Neural cell (in vitro differentiated cells): ENCODE results near the gene ARHGEF1. TPM values are rescaled to one million over a fixed set of nuclear protein-coding genes. Genes with fewer than 3 reads are reported as not detected.

Experiments used
- H2AFZ ChIP-seq: fragments of 200-600, 300-800 bp; sonication (generic), shearing (Covaris generic); 2 replicates; pipeline ENCODE4 v1.6.0; 2014; ENCODE audit warnings: low read depth, mild to moderate bottlenecking, antibody characterized with exemption, low read length, moderate library complexity
- H3F3A ChIP-seq: fragments of 200-600 bp; shearing (Covaris generic); 2 replicates; pipeline ENCODE4 v1.6.1; 2016; ENCODE audit warnings: mild to moderate bottlenecking, moderate library complexity, mixed read lengths, antibody characterized with exemption, low read length; ENCODE audit not compliant: insufficient read depth, poor library complexity, severe bottlenecking
- H3K27ac ChIP-seq: fragments of 200-600, 300-800 bp; sonication (generic), shearing (Covaris generic); 2 replicates; pipeline ENCODE4 v1.5.1; 2014; ENCODE audit warnings: mild to moderate bottlenecking, low read length, moderate library complexity
- H3K27me3 ChIP-seq: fragments of 300-800, 200-600 bp; sonication (generic), shearing (Covaris generic); 2 replicates; pipeline ENCODE4 v1.6.0; 2014; ENCODE audit warnings: mild to moderate bottlenecking, low read depth, low read length, moderate library complexity; ENCODE audit not compliant: insufficient read depth
- H3K36me3 ChIP-seq: fragments of 300-800, 200-600 bp; sonication (generic), shearing (Covaris generic); 2 replicates; pipeline ENCODE4 v1.5.1; 2014; ENCODE audit warnings: mild to moderate bottlenecking, antibody characterized with exemption, low read length, moderate library complexity; ENCODE audit not compliant: insufficient read depth
- H3K4me2 ChIP-seq: fragments of 300-800, 200-600 bp; sonication (generic), shearing (Covaris generic); 2 replicates; pipeline ENCODE4 v1.6.0; 2014; ENCODE audit warnings: mild to moderate bottlenecking, low read length
- H3K4me3 ChIP-seq: fragments of 300-800, 200-600 bp; sonication (generic), shearing (Covaris generic); 2 replicates; pipeline ENCODE4 v1.5.1; 2014; ENCODE audit warnings: mild to moderate bottlenecking, low read length, moderate library complexity
- H3K79me2 ChIP-seq: fragments of 200-600 bp; shearing (Covaris generic); replicated peaks from 2 replicates; pipeline ENCODE4 v1.6.0; 2014; ENCODE audit warnings: mild to moderate bottlenecking, low read length, moderate library complexity; ENCODE audit not compliant: insufficient read depth
- H3K9ac ChIP-seq: fragments of 300-800, 200-600 bp; sonication (generic), shearing (Covaris generic); 2 replicates; pipeline ENCODE4 v1.6.1; 2016; ENCODE audit warnings: mild to moderate bottlenecking, low read length, mixed read lengths
- H3K9me2 ChIP-seq: fragments of 200-600 bp; shearing (Covaris generic); 2 replicates; pipeline ENCODE4 v1.6.1; 2016; ENCODE audit warnings: mild to moderate bottlenecking, low read length, mixed read lengths; ENCODE audit not compliant: insufficient read depth
- H3K9me3 ChIP-seq: fragments of 200-600, 300-800 bp; sonication (generic), shearing (Covaris generic); 2 replicates; pipeline ENCODE4 v1.6.1; 2016; ENCODE audit warnings: mild to moderate bottlenecking, mixed run types, low read length, moderate library complexity, mixed read lengths
- H4K20me1 ChIP-seq: fragments of 200-600 bp; shearing (Covaris generic); 2 replicates; pipeline ENCODE4 v1.6.1; 2016; ENCODE audit warnings: mild to moderate bottlenecking, mixed run types; ENCODE audit not compliant: insufficient read depth
- EP300 ChIP-seq: fragments of 450-650 bp; conservative IDR thresholded peaks from 2 replicates; pipeline ENCODE4 v1.6.1; 2014; ENCODE audit warnings: antibody characterized with exemption, mild to moderate bottlenecking, moderate library complexity; ENCODE audit not compliant: poor library complexity, severe bottlenecking
- EZH2 ChIP-seq: fragments of 200-600, 300-800 bp; shearing (Covaris generic), sonication (generic); IDR thresholded peaks from 2 replicates; pipeline ENCODE4 v1.6.1; 2014; ENCODE audit warnings: antibody characterized with exemption, low read length, borderline replicate concordance, mild to moderate bottlenecking; ENCODE audit not compliant: insufficient read depth, poor library complexity, severe bottlenecking
- MXI1 ChIP-seq: fragments of 450-650 bp; conservative IDR thresholded peaks from 2 replicates; pipeline ENCODE4 v1.6.1; 2014; ENCODE audit warnings: antibody characterized with exemption, mild to moderate bottlenecking; ENCODE audit not compliant: poor library complexity, severe bottlenecking
- POLR2AphosphoS5 ChIP-seq: IDR thresholded peaks from 2 replicates; pipeline ENCODE4 v1.6.1; 2012
- RAD21 ChIP-seq: fragments of 450-650 bp; conservative IDR thresholded peaks from 2 replicates; pipeline ENCODE4 v1.6.1; 2014; ENCODE audit warnings: antibody characterized with exemption, mild to moderate bottlenecking, moderate library complexity
- SMC3 ChIP-seq: fragments of 450-650 bp; conservative IDR thresholded peaks from 2 replicates; pipeline ENCODE4 v1.6.1; 2014; ENCODE audit warnings: antibody characterized with exemption, mild to moderate bottlenecking, moderate library complexity; ENCODE audit not compliant: poor library complexity
- TAF1 ChIP-seq: IDR thresholded peaks from 2 replicates; pipeline ENCODE4 v1.6.1; 2012; ENCODE audit warnings: low read depth
- polyA plus RNA-seq: library from polyadenylated mRNA; depleted of rRNA; stranded (reverse); fragments of >200 nt; gene quantifications from 2 replicates; pipeline ENCODE4 v1.2.3, GENCODE V29; 2014
- TF ChIP-seq, protein P1 (sequence below): fragments of 450-650 bp; IDR thresholded peaks from 2 replicates; pipeline ENCODE4 v1.5.1; 2014; ENCODE audit warnings: antibody characterized with exemption, mild to moderate bottlenecking, moderate library complexity; ENCODE audit not compliant: poor library complexity, severe bottlenecking
- TF ChIP-seq, protein P2 (sequence below): IDR thresholded peaks from 2 replicates; pipeline ENCODE4 v1.6.1; 2012; ENCODE audit warnings: borderline replicate concordance

Gene ARHGEF1
- polyA plus RNA-seq, 1 donor from 2014 or later: 12.0 TPM

DNA sequence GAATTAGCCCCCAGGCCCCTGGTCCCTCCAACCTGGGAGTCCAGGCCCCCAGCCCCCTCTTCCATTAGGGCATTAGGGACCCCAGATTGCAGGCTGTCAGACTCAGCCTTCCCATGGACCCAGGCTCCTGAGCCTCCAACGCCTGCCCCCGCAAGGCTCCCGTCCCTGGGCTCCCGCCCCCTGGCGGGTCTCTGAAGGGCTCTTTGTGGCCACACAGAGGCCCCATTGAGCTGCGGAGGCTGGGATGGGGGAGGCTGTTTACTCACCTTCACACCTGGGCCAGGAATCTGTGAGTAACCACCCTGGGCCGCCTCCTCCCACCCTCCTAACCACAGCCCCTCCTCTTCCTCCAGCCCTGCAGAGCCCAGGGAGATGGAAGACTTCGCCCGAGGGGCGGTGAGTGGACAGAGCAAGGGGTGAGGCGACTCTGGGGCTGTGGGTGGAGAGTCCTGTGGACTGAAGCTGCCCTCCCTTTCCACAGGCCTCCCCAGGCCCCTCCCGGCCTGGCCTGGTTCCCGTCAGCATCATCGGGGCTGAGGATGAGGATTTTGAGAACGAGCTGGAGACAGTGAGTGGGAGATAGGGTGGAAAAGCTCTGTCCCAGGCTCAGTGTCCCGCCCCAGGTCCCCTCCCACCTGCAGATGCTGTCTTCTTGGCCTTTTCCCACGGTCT, 4.9 kb downstream of the ARHGEF1 start:
- TF ChIP-seq EZH2: no peak
- Histone ChIP-seq H2AFZ (no peak overlapping the region), H3K36me3 (no peaks in the 10 kb centered on the region), H3K4me3 (no peak overlapping the region), H3K27ac (no peak overlapping the region), H3F3A (no peaks in the 10 kb centered on the region), H3K4me2 (no peak overlapping the region), H3K9ac (no peak overlapping the region), H3K9me2 (no peaks in the 10 kb centered on the region), H3K27me3 (peaks cover 12% of the 10 kb centered on the region), H3K79me2 (no peaks in the 10 kb centered on the region), H4K20me1 (no peaks in the 10 kb centered on the region), H3K9me3 (no peaks in the 10 kb centered on the region)

DNA sequence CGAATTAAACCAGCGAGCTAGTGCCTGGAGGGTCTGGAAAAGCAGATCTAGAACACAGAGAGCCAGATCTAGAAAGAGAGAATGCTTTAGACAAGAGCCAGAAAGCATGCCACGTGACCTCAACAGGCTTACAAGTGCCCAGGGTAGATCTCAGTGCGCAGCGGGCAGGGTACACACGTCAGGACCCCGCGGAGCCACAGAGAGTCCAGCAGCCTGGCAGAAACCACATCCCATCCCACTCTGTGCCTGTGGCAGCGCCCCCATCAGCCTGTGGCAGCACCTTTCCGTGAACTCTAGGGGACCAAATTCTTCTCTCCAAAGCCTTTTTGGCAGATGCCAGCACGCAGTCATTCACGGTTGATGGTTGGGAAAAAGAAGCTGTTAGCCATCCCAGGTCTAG, 5.9 kb downstream of the ARHGEF1 start:
- no peak overlapping the region for H3K4me3 ChIP-seq
- H4K20me1 ChIP-seq: no peaks in the 10 kb centered on the region
- H3K27ac ChIP-seq: no peak overlapping the region
- TF ChIP-seq POLR2AphosphoS5 (no peak), EP300 (no peak), EZH2 (no peak), TAF1 (no peak), RAD21 (no peak), SMC3 (no peak), MXI1 (no peak)
- TF ChIP-seq, protein P1, sequence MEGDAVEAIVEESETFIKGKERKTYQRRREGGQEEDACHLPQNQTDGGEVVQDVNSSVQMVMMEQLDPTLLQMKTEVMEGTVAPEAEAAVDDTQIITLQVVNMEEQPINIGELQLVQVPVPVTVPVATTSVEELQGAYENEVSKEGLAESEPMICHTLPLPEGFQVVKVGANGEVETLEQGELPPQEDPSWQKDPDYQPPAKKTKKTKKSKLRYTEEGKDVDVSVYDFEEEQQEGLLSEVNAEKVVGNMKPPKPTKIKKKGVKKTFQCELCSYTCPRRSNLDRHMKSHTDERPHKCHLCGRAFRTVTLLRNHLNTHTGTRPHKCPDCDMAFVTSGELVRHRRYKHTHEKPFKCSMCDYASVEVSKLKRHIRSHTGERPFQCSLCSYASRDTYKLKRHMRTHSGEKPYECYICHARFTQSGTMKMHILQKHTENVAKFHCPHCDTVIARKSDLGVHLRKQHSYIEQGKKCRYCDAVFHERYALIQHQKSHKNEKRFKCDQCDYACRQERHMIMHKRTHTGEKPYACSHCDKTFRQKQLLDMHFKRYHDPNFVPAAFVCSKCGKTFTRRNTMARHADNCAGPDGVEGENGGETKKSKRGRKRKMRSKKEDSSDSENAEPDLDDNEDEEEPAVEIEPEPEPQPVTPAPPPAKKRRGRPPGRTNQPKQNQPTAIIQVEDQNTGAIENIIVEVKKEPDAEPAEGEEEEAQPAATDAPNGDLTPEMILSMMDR: no peak
- TF ChIP-seq, protein P2, sequence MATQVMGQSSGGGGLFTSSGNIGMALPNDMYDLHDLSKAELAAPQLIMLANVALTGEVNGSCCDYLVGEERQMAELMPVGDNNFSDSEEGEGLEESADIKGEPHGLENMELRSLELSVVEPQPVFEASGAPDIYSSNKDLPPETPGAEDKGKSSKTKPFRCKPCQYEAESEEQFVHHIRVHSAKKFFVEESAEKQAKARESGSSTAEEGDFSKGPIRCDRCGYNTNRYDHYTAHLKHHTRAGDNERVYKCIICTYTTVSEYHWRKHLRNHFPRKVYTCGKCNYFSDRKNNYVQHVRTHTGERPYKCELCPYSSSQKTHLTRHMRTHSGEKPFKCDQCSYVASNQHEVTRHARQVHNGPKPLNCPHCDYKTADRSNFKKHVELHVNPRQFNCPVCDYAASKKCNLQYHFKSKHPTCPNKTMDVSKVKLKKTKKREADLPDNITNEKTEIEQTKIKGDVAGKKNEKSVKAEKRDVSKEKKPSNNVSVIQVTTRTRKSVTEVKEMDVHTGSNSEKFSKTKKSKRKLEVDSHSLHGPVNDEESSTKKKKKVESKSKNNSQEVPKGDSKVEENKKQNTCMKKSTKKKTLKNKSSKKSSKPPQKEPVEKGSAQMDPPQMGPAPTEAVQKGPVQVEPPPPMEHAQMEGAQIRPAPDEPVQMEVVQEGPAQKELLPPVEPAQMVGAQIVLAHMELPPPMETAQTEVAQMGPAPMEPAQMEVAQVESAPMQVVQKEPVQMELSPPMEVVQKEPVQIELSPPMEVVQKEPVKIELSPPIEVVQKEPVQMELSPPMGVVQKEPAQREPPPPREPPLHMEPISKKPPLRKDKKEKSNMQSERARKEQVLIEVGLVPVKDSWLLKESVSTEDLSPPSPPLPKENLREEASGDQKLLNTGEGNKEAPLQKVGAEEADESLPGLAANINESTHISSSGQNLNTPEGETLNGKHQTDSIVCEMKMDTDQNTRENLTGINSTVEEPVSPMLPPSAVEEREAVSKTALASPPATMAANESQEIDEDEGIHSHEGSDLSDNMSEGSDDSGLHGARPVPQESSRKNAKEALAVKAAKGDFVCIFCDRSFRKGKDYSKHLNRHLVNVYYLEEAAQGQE: no peak
- no peak overlapping the region for H3K9ac ChIP-seq
- no peak overlapping the region for H2AFZ ChIP-seq
- no peaks in the 10 kb centered on the region for H3K36me3 ChIP-seq
- H3F3A ChIP-seq: no peaks in the 10 kb centered on the region
- no peak overlapping the region for H3K4me2 ChIP-seq
- no peaks in the 10 kb centered on the region for H3K79me2 ChIP-seq
- peaks cover 2% of the 10 kb centered on the region for H3K27me3 ChIP-seq
- no peaks in the 10 kb centered on the region for H3K9me3 ChIP-seq
- H3K9me2 ChIP-seq: no peaks in the 10 kb centered on the region
